ENCODE data around the gene CTSL. TPM values are rescaled to one million over a fixed set of nuclear protein-coding genes. Genes with fewer than 3 reads are reported as not detected.

The CTSL gene
- polyA plus RNA-seq, 1 experiment, result 224 TPM

GRCh38 chr9:87729246-87729645 is 3.3 kb downstream of the CTSL start:
- Histone ChIP-seq H3K27me3 (ENCODE audit: control insufficient read depth, insufficient read depth, low read length) (no peaks in the 10 kb centered on the region), H3K27ac (ENCODE audit: low read depth, low read length) (no peak overlapping the region), H3K4me3 (ENCODE audit: low read depth, low read length) (no peak overlapping the region), H3K9me3 (ENCODE audit: control insufficient read depth, insufficient read depth, low read length) (no peaks in the 10 kb centered on the region; the same call in 1 of the 2 replicates)
- ChIA-PET POLR2A (no interaction called here), CTCF (interaction anchor here (1.4 to 2.5 kb wide), 3 partner anchors 45 to 1315 kb away, joined by 4 to 13 read pairs (median 6); no protein-coding TSS in a partner anchor)
- TF ChIP-seq, protein P1, sequence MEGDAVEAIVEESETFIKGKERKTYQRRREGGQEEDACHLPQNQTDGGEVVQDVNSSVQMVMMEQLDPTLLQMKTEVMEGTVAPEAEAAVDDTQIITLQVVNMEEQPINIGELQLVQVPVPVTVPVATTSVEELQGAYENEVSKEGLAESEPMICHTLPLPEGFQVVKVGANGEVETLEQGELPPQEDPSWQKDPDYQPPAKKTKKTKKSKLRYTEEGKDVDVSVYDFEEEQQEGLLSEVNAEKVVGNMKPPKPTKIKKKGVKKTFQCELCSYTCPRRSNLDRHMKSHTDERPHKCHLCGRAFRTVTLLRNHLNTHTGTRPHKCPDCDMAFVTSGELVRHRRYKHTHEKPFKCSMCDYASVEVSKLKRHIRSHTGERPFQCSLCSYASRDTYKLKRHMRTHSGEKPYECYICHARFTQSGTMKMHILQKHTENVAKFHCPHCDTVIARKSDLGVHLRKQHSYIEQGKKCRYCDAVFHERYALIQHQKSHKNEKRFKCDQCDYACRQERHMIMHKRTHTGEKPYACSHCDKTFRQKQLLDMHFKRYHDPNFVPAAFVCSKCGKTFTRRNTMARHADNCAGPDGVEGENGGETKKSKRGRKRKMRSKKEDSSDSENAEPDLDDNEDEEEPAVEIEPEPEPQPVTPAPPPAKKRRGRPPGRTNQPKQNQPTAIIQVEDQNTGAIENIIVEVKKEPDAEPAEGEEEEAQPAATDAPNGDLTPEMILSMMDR (IDR thresholded peaks at IDR 0.05; ENCODE audit: low read depth, low read length), result no peak
- DNase-seq (ENCODE audit: low read depth, low spot score), result no peak

DNA sequence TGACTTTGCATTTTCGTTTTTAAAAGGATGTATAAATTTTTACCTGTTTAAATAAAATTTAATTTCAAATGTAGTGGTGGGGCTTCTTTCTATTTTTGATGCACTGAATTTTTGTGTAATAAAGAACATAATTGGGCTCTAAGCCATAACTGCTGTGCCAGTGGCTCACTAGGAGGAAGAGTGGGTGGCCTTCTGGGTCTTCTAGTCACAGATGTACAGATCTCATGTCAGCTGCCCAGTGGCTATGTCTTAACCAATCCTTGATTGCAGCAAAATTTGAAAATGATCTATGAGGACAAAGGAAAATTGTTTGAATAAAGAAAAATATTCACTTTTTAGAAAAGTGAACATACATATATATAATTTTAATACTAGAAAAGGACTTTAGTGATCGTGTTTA is 5.4 kb downstream of the CTSL start:
- H3K9me3 ChIP-seq (ENCODE audit: control insufficient read depth, insufficient read depth, low read length), result no peaks in the 10 kb centered on the region; the same call in 1 of the 2 replicates
- ChIA-PET CTCF (no interaction called here), POLR2A (no interaction called here)
- DNase-seq (ENCODE audit: low read depth, low spot score), result no peak
- H3K4me3 ChIP-seq (ENCODE audit: low read depth, low read length), result no peak overlapping the region
- TF ChIP-seq, protein P1 (IDR thresholded peaks at IDR 0.05; ENCODE audit: low read depth, low read length), result no peak
- H3K27ac ChIP-seq (ENCODE audit: low read depth, low read length), result no peak overlapping the region
- peaks cover 2% of the 10 kb centered on the region for H3K27me3 ChIP-seq (ENCODE audit: control insufficient read depth, insufficient read depth, low read length)

DNA sequence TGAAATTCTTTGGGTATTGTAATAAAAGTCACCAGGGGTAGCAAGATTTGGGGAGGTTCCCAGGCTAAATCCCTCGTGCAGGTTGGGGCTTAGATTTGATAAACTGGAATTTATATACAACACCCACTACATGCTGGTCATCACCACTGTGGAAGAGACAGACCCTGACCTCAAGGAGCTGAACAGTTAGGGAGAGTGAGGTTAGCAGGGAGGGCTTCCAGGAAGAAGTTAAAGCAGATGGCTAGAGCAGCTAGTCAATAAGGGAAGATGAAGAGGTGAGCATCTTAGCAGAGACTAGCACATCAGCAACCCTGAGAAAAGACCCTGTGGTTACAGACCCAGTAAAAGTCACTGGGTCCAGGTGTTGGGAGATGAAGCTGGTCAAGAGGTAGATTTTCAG is 6.4 kb downstream of the CTSL start:
- Histone ChIP-seq H3K27ac (ENCODE audit: low read depth, low read length) (no peak overlapping the region), H3K9me3 (ENCODE audit: control insufficient read depth, insufficient read depth, low read length) (no peaks in the 10 kb centered on the region), H3K27me3 (ENCODE audit: control insufficient read depth, insufficient read depth, low read length) (peaks cover 2% of the 10 kb centered on the region), H3K4me3 (ENCODE audit: low read depth, low read length) (no peak overlapping the region)
- ChIA-PET POLR2A (interaction anchor here (1.0 kb wide), 1 partner anchor 23 kb away, joined by 5 read pairs; no protein-coding TSS in a partner anchor), CTCF (no interaction called here)
- TF ChIP-seq, protein P1 (IDR thresholded peaks at IDR 0.05; ENCODE audit: low read depth, low read length), result no peak
- DNase-seq (ENCODE audit: low read depth, low spot score), result no peak

- no peaks in the 10 kb centered on the region for H3K9me3 ChIP-seq (ENCODE audit: control insufficient read depth, insufficient read depth, low read length)
- CTCF ChIA-PET, result no interaction called here
- DNase-seq (ENCODE audit: low read depth, low spot score), result no peak
- POLR2A ChIA-PET, result interaction anchor here (1.0 kb wide), 1 partner anchor 23 kb away, joined by 5 read pairs; no protein-coding TSS in a partner anchor
- no peak overlapping the region for H3K27ac ChIP-seq (ENCODE audit: low read depth, low read length)
- TF ChIP-seq, protein P1 (IDR thresholded peaks at IDR 0.05; ENCODE audit: low read depth, low read length), result no peak
- no peak overlapping the region for H3K4me3 ChIP-seq (ENCODE audit: low read depth, low read length)
- peaks cover 2% of the 10 kb centered on the region for H3K27me3 ChIP-seq (ENCODE audit: control insufficient read depth, insufficient read depth, low read length)
Measured at GRCh38 chr9:87732756-87733155, 6.8 kb downstream of the CTSL start.

DNA sequence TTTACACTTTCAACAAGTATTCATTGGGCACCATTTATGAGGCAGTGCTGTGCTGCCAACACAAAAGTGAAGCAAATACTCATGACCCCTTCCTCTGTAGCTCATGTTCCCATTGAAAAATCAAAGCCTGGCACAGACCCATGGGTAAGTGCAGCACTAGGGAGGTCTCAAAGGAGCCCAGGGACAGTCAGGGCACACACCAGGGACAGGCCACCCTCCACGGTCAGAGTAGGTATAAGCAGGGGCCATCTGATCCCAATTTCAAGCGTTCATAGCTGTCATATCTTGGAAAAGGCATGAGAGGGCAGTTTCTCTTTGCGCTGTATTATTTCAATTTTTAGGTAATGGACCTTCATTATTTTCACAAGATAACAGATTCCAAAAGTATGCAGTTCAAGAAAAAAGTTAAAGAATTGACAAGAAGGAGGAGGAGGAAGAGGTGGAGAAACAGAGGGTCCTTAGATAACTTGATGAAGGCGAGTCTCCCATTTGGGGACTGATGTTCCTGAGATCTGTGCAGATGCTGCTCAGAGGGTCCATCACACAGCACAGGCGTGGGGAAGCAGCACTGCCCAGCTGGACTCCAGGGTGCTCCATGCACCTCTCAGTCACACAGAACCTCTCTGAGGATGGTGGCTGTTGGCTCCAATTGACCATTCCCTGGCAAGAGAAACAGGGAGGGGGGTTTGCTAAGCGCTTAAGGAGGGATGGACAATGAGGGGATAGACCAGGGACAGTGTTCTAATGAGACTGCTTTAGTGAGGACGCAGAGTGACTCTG is 7.5 kb downstream of the CTSL start:
- POLR2A ChIA-PET, result interaction anchor here (1.0 kb wide), 1 partner anchor 24 kb away, joined by 5 read pairs; no protein-coding TSS in a partner anchor
- no peak for DNase-seq (ENCODE audit: low read depth, low spot score)
- no peak overlapping the region for H3K4me3 ChIP-seq (ENCODE audit: low read depth, low read length)

More for the DNA sequence above, 7.5 kb downstream of the CTSL start:
- TF ChIP-seq, protein P1 (IDR thresholded peaks at IDR 0.05; ENCODE audit: low read depth, low read length), result no peak
- CTCF ChIA-PET, result interaction anchor here (0.6 kb wide), 1 partner anchor 24 kb away, joined by 3 read pairs; no protein-coding TSS in a partner anchor
- Histone ChIP-seq H3K9me3 (ENCODE audit: control insufficient read depth, insufficient read depth, low read length) (no peaks in the 10 kb centered on the region), H3K27me3 (ENCODE audit: control insufficient read depth, insufficient read depth, low read length) (peaks cover 2% of the 10 kb centered on the region), H3K27ac (ENCODE audit: low read depth, low read length) (no peak overlapping the region)
